B cell (primary cell): ENCODE data around the gene LDHB. TPM values are rescaled to one million over a fixed set of nuclear protein-coding genes. Genes with fewer than 3 reads are reported as not detected.

Source experiments
- ATAC-seq: fragments of 200-7000 bp; cut with Tn5 transposase; one replicate; pipeline ENCODE4 v1.10.0; 2021; ENCODE audit warnings: low read depth, mild to moderate bottlenecking, moderate number of reproducible peaks, moderate library complexity
- CTCF ChIA-PET: fragments of 350-600 bp; sonication (Branson Sonifier 250); formaldehyde crosslinking; loops from one replicate; lab custom pipeline; 2021; ENCODE audit warnings: antibody characterized with exemption, inconsistent platforms; lab: Charles Lee
- POLR2A ChIA-PET: fragments of 350-600 bp; sonication (Branson Sonifier 250); formaldehyde crosslinking; loops from one replicate; lab custom pipeline; 2021; ENCODE audit warnings: antibody characterized with exemption; lab: Charles Lee
- DNase-seq: peaks from one replicate; pipeline ENCODE4 v3.0.0; 2013
- H2AFZ ChIP-seq: 2 replicates; pipeline ENCODE4 v1.6.1; 2012; ENCODE audit warnings: mild to moderate bottlenecking, low read depth, low read length; ENCODE audit not compliant: insufficient read depth, poor library complexity, severe bottlenecking
- H3K27ac ChIP-seq, 2 donors: 1 replicate in 1 of 2; 2 replicates in 1 of 2; pipeline ENCODE4 v1.5.1; 2012 to 2013; ENCODE audit warnings: low read length in 2 of 2, mild to moderate bottlenecking in 2 of 2, moderate library complexity in 1 of 2
- H3K27me3 ChIP-seq, 4 experiments: fragments of 200-600 bp in 1 of 4; sonication (generic) in 1 of 4; replicated peaks in 1 of 4; 1 replicate in 2 of 4; 2 replicates in 2 of 4; pipeline versions ENCODE4 v1.6.1 to v1.7.0; 2013 to 2016; ENCODE audit warnings: low read length in 3 of 4, mild to moderate bottlenecking in 2 of 4, mixed read lengths in 1 of 4, moderate library complexity in 1 of 4; ENCODE audit not compliant: insufficient read depth in 4 of 4, control insufficient read depth in 3 of 4; ENCODE audit errors: control extremely low read depth in 1 of 4
- H3K36me3 ChIP-seq, 2 experiments: replicated peaks in 1 of 2; 1 replicate in 1 of 2; 2 replicates in 1 of 2; pipeline versions ENCODE4 v1.6.1 to v1.7.1; 2013; ENCODE audit warnings: low read length in 1 of 2; ENCODE audit not compliant: insufficient read depth in 2 of 2, control insufficient read depth in 1 of 2; ENCODE audit errors: control extremely low read depth in 1 of 2, extremely low read depth in 1 of 2
- H3K4me1 ChIP-seq, 2 donors: fragments of 200-600 bp in 1 of 2; sonication (generic) in 1 of 2; 1 replicate in 1 of 2; 2 replicates in 1 of 2; pipeline versions ENCODE4 v1.5.1 to v1.6.1; 2013 to 2017; ENCODE audit warnings: low read length in 2 of 2; ENCODE audit not compliant: control insufficient read depth in 2 of 2, insufficient read depth in 2 of 2
- H3K4me2 ChIP-seq: replicated peaks from 2 replicates; pipeline ENCODE3; 2012; ENCODE audit warnings: mild to moderate bottlenecking, low read depth, low read length; ENCODE audit not compliant: poor library complexity, severe bottlenecking
- H3K4me3 ChIP-seq, 5 experiments: fragments of 200-600 bp in 1 of 5; sonication (generic) in 1 of 5; 1 replicate in 3 of 5; 2 replicates in 2 of 5; pipeline versions ENCODE4 v1.5.1 to v1.7.0; 2011 to 2016; ENCODE audit warnings: low read length in 4 of 5, mild to moderate bottlenecking in 4 of 5, low read depth in 2 of 5, control low read depth in 1 of 5, moderate library complexity in 1 of 5; ENCODE audit not compliant: insufficient read depth in 1 of 5; ENCODE audit errors: control extremely low read depth in 1 of 5, extremely low read depth in 1 of 5
- H3K79me2 ChIP-seq: fragments of 200-600 bp; sonication (generic); one replicate; pipeline ENCODE4 v1.6.0; 2016; ENCODE audit warnings: low read length; ENCODE audit not compliant: control insufficient read depth, insufficient read depth
- H3K9ac ChIP-seq: fragments of 200-600 bp; sonication (generic); 2 replicates; pipeline ENCODE4 v1.6.1; 2017; ENCODE audit warnings: mild to moderate bottlenecking, low read length, moderate library complexity
- H3K9me3 ChIP-seq, 3 donors: one replicate each; pipeline versions ENCODE4 v1.6.1 to v1.7.1; 2013; ENCODE audit warnings: low read length in 2 of 3; ENCODE audit not compliant: control insufficient read depth in 2 of 3, insufficient read depth in 1 of 3; ENCODE audit errors: control extremely low read depth in 1 of 3
- H4K20me1 ChIP-seq: 2 replicates; pipeline ENCODE4 v1.6.0; 2012; ENCODE audit warnings: mild to moderate bottlenecking, low read length; ENCODE audit not compliant: insufficient read depth, control insufficient read depth, poor library complexity, severe bottlenecking
- H3K27ac Mint-ChIP-seq: one replicate; pipeline ENCODE4 v1.8.0; 2021; ENCODE audit warnings: mixed read lengths
- H3K27me3 Mint-ChIP-seq: one replicate; pipeline ENCODE4 v1.8.0; 2021; ENCODE audit warnings: mixed read lengths
- H3K4me1 Mint-ChIP-seq: one replicate; pipeline ENCODE4 v1.8.0; 2021; ENCODE audit warnings: mixed read lengths
- H3K4me3 Mint-ChIP-seq: one replicate; pipeline ENCODE4 v1.8.0; 2021; ENCODE audit warnings: mixed read lengths
- H3K9me3 Mint-ChIP-seq: one replicate; pipeline ENCODE4 v1.8.0; 2022; ENCODE audit warnings: mixed read lengths; ENCODE audit not compliant: insufficient read depth
- CTCF ChIP-seq: fragments of 200-600 bp; IDR thresholded peaks from one replicate; pipeline ENCODE4 v1.8.0; 2022; ENCODE audit warnings: antibody characterized with exemption, mild to moderate bottlenecking
- EZH2 ChIP-seq: IDR thresholded peaks from 2 replicates; pipeline ENCODE4 v1.6.1; 2012; ENCODE audit warnings: borderline replicate concordance, low read depth, mild to moderate bottlenecking, moderate library complexity, low read length; ENCODE audit not compliant: insufficient read depth, poor library complexity, severe bottlenecking
- WGBS: methylation state at CpG from one replicate; pipeline ENCODE4 v1.1.5; 2013; ENCODE audit warnings: missing lambda C conversion rate; ENCODE audit not compliant: insufficient coverage; 5-methylcytosine and 5-hydroxymethylcytosine counted together
- intact Hi-C: fragments of 100-400 bp; cut with micrococcal nuclease; formaldehyde crosslinking; loops from one replicate; pipeline ENCODE4 v1.10.0; 2022
- polyA plus RNA-seq: library from polyadenylated mRNA; depleted of rRNA; stranded (reverse); fragments of >200 nt; gene quantifications from 2 replicates; pipeline ENCODE4 v1.2.3, GENCODE V29; 2012
- total RNA-seq, 2 donors: library from RNA; stranded (reverse); fragments of 120-200 nt in 1 of 2; gene quantifications; 1 replicate in 1 of 2; 2 replicates in 1 of 2; pipeline versions ENCODE4 v1.2.3 to v1.2.4, GENCODE V29; 2013 to 2022

LDHB gene
- total and polyA plus RNA-seq, 2 donors (not counting 1 experiment from before 2014, with no cell fraction given) = 63.2 to 161 TPM

GRCh38 chr12:21665816-21666215 is 8.2 kb upstream of the LDHB start:
- H3K27ac Mint-ChIP-seq = no peak overlapping the region
- no peak overlapping the region for H3K4me3 ChIP-seq
- 100% methylated on average over 3 of the region's 7 CpGs for WGBS
- no peaks in the 10 kb centered on the region for H3K4me1 ChIP-seq
- ChIA-PET CTCF (interaction anchor here (1.8 kb wide), 1 partner anchor 14 kb away, joined by 6 read pairs; no protein-coding TSS in a partner anchor), POLR2A (no interaction called here)
- no peak overlapping the region for H3K9ac ChIP-seq
- H3K27me3 ChIP-seq = peaks cover 0 to 13% (median 6%) of the 10 kb centered on the region in 4 experiments
- TF ChIP-seq CTCF (no peak), EZH2 (no peak)
- no peak overlapping the region for H2AFZ ChIP-seq
- H3K4me1 Mint-ChIP-seq = no peaks in the 10 kb centered on the region
- H3K9me3 Mint-ChIP-seq = no peaks in the 10 kb centered on the region
- DNase-seq = no peak
- no peak overlapping the region for H3K4me3 Mint-ChIP-seq
- H4K20me1 ChIP-seq = no peaks in the 10 kb centered on the region
- H3K36me3 ChIP-seq = no peaks in the 10 kb centered on the region
- H3K27ac ChIP-seq = no peak overlapping the region
- intact Hi-C loops = no loop called here
- H3K9me3 ChIP-seq = no peaks in the 10 kb centered on the region
- H3K4me2 ChIP-seq = no peak overlapping the region
- H3K27me3 Mint-ChIP-seq = peaks cover 40% of the 10 kb centered on the region
- H3K79me2 ChIP-seq = no peaks in the 10 kb centered on the region
- ATAC-seq = no peak

GRCh38 chr12:21662122-21662792 is 4.6 kb upstream of the LDHB start:
- Histone ChIP-seq H3K36me3 (no peaks in the 10 kb centered on the region), H3K4me3 (no peak overlapping the region), H3K79me2 (peaks cover 2% of the 10 kb centered on the region), H2AFZ (no peak overlapping the region), H3K9ac (no peak overlapping the region), H3K9me3 (no peaks in the 10 kb centered on the region), H3K27ac (no peak overlapping the region), H4K20me1 (no peaks in the 10 kb centered on the region), H3K4me1 (peaks cover 0 to under 1% of the 10 kb centered on the region in 2 donors), H3K27me3 (peaks cover 0 to 4% (median 0%) of the 10 kb centered on the region in 4 experiments), H3K4me2 (no peak overlapping the region)
- DNase-seq = no peak
- Mint-ChIP-seq H3K9me3 (no peaks in the 10 kb centered on the region), H3K27ac (no peak overlapping the region), H3K27me3 (peaks cover 28% of the 10 kb centered on the region), H3K4me1 (peaks cover 10% of the 10 kb centered on the region), H3K4me3 (no peak overlapping the region)
- no peak for ATAC-seq
- ChIA-PET POLR2A (no interaction called here), CTCF (interaction anchor here (2.0 kb wide), 1 partner anchor 18 kb away, joined by 6 read pairs; no protein-coding TSS in a partner anchor)
- intact Hi-C loops = no loop called here
- WGBS = 98% methylated on average over 27 of the region's 27 CpGs
- TF ChIP-seq EZH2 = no peak
- TF ChIP-seq CTCF = no peak
